Measurements from ENCODE around the gene STK39. TPM values are rescaled to one million over a fixed set of nuclear protein-coding genes. Genes with fewer than 3 reads are reported as not detected.

The STK39 gene
- total RNA-seq, 2 donors from 2014 or later: 37.1 to 41.0 TPM

DNA sequence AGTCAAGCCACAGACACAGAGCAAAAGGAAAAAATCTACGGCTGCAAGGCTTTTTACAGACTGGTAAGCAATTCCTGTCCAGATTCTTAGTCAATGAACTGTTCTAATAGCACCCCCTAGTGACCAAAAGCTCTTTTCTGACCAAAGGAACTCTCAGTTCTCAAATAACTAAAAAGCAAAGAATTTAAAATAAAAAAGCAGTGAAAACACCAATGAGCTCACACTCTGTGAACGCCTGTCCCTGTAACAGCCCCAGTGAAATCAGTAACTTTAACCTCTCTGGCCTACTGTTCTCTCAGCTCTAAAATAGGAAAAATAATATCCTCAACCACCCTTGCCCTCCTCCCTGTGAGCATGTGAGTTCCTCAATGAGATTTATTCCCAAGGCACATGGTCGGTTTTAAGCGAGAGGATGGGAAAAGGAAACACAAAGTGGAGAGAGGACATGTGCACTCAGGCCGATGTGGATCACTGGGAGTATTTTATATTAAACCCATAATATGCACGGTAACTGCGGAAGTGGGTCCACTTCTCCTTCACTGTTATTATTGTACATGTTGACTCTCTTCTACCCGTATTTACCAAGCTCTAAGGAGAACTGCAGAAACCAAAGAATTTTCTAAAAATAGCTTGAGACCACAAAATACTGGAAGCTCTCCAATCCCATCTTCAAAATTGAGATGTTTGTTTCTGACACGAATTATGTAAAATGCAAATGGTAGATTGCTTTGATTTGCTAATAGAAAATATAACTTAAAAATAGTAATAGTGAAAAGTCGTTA, 128.5 kb downstream of the STK39 start:
- ATAC-seq (replicated peaks in 1 of 2): peak in 1 of 2 donors; percentile 49
- DNase-seq: peak in 1 of 2 donors; percentile 23
- peaks cover 8 to 9% of the 10 kb centered on the region in 2 donors for H3K36me3 Mint-ChIP-seq (ENCODE audit: insufficient read depth in 2 of 2)
- H3K4me3 Mint-ChIP-seq: no peak overlapping the region
- H3K27ac Mint-ChIP-seq: no peak overlapping the region
- no peaks in the 10 kb centered on the region for H3K27me3 Mint-ChIP-seq (ENCODE audit: low read depth)
- H3K4me1 Mint-ChIP-seq (ENCODE audit: low read depth): no peaks in the 10 kb centered on the region
- no peaks in the 10 kb centered on the region for H3K9me3 Mint-ChIP-seq

DNA sequence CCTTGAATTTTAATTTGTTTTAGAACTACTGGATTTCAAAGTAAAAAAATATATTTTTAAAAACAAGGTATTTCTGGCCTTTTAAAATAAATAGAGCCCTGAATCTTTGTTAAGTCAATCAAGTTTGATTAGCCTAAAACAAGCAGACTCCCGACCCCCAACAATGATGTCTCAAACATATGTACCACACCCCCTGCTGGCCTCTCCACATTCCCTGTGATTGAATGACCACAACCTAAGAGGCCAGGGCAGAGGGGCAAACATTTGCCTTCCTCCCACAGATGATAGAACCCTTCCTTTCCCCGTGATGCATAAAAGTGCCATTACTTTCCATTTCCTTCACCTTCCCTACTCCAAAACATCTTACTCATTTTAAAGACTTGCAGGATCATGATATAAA, 130.9 kb downstream of the STK39 start:
- H3K4me3 Mint-ChIP-seq: no peak overlapping the region
- no peaks in the 10 kb centered on the region for H3K9me3 Mint-ChIP-seq
- ATAC-seq (replicated peaks in 1 of 2): no peak
- no peak overlapping the region for H3K27ac Mint-ChIP-seq
- H3K36me3 Mint-ChIP-seq (ENCODE audit: insufficient read depth in 2 of 2): peaks cover 2 to 10% of the 10 kb centered on the region in 2 donors
- H3K27me3 Mint-ChIP-seq (ENCODE audit: low read depth): no peaks in the 10 kb centered on the region
- peaks cover 6% of the 10 kb centered on the region for H3K4me1 Mint-ChIP-seq (ENCODE audit: low read depth)
- DNase-seq: no peak

GRCh38 chr2:168114619-168115018, 132.8 kb downstream of the STK39 start:
- DNase-seq (no peak), ATAC-seq (replicated peaks in 1 of 2) (no peak)
- no peaks in the 10 kb centered on the region for H3K9me3 Mint-ChIP-seq
- H3K27ac Mint-ChIP-seq: no peak overlapping the region
- H3K4me1 Mint-ChIP-seq (ENCODE audit: low read depth): peaks cover 6% of the 10 kb centered on the region
- H3K27me3 Mint-ChIP-seq (ENCODE audit: low read depth): no peaks in the 10 kb centered on the region
- H3K36me3 Mint-ChIP-seq (ENCODE audit: insufficient read depth in 2 of 2): peaks cover 2 to 11% of the 10 kb centered on the region in 2 donors
- H3K4me3 Mint-ChIP-seq: no peak overlapping the region

DNA sequence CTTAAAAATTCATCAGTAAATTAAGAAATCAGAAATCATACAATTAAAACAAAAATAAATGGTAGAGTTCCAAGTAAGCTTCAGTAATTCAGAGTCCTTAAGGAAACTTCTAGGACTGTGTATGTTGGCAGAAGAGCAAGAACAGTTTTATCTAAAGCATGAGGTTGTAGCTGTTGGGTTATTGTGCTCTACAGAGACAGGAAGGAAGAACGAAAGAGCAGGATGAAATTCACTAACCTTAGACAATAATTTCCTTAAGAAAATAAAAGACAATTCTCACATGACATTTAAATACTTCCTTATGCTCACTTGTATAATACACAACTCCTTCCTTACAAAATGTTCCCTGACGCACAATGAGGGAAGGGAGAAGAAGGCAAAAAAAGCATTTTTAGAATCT, 133.4 kb downstream of the STK39 start:
- ATAC-seq (replicated peaks in 1 of 2): no peak
- no peak for DNase-seq
- H3K27me3 Mint-ChIP-seq (ENCODE audit: low read depth): no peaks in the 10 kb centered on the region

GRCh38 chr2:168107322-168107721, 140.1 kb downstream of the STK39 start:
- ATAC-seq (replicated peaks in 1 of 2) (no peak), DNase-seq (no peak)
- Mint-ChIP-seq H3K9me3 (no peaks in the 10 kb centered on the region), H3K4me3 (no peak overlapping the region), H3K4me1 (ENCODE audit: low read depth) (peaks cover 2% of the 10 kb centered on the region), H3K27me3 (ENCODE audit: low read depth) (no peaks in the 10 kb centered on the region), H3K27ac (no peak overlapping the region), H3K36me3 (ENCODE audit: insufficient read depth in 2 of 2) (peaks cover 1 to 13% of the 10 kb centered on the region in 2 donors)

More for the DNA sequence above, 133.4 kb downstream of the STK39 start:
- peaks cover 6% of the 10 kb centered on the region for H3K4me1 Mint-ChIP-seq (ENCODE audit: low read depth)
- no peak overlapping the region for H3K27ac Mint-ChIP-seq
- peaks cover 2 to 11% of the 10 kb centered on the region in 2 donors for H3K36me3 Mint-ChIP-seq (ENCODE audit: insufficient read depth in 2 of 2)
- H3K4me3 Mint-ChIP-seq: no peak overlapping the region
- no peaks in the 10 kb centered on the region for H3K9me3 Mint-ChIP-seq

DNA sequence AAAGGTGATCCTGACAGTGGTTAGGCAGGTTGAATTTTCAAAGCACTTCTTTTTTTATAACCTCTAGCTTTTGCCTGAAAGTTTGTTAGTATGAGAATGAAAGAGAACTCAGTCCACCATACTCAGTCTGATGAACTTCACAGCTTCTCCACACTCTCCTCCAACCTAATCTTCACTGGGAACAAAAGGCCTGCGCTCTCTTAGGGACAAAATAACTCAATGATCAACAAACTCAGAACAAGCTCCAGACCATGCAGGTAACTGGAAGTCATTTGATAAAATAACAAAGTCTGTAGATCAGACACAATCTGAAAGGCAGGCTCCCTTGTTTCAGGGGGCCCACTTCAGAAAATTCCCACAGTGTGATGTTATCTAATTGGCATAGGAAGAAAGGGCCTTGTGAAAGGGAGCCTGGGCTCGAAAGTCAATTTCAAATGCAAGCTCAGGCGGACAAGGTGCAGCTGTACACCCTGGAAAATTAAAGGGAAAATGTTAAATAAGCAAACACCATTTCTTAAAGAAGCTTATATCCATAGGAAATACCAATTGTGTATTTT, 142.2 kb downstream of the STK39 start:
- ATAC-seq (replicated peaks in 1 of 2): no peak
- no peak overlapping the region for H3K4me3 Mint-ChIP-seq
- no peak for DNase-seq
- no peak overlapping the region for H3K27ac Mint-ChIP-seq
- no peaks in the 10 kb centered on the region for H3K9me3 Mint-ChIP-seq
- no peaks in the 10 kb centered on the region for H3K4me1 Mint-ChIP-seq (ENCODE audit: low read depth)
- H3K36me3 Mint-ChIP-seq (ENCODE audit: insufficient read depth in 2 of 2): peaks cover 1 to 8% of the 10 kb centered on the region in 2 donors
- H3K27me3 Mint-ChIP-seq (ENCODE audit: low read depth): no peaks in the 10 kb centered on the region

DNA sequence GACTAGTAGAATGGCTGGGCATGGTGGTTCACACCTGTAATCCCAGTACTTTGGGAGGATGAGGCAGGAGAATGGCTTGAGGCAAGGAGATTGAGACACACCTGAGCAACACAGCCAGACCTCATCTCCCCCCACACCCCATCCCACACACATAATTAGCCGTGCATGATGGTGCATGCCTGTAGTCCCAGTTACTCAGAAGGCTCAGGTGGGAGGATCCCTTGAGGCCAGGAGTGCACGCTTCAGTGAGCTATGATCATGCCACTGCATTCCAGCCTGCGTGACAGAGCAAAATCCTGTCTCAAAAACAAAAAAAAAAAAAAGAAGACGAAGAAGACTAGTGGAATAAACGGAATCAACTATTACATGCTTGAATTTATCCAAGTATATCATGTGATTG, 150.0 kb downstream of the STK39 start:
- peaks cover 4% of the 10 kb centered on the region for H3K4me1 Mint-ChIP-seq (ENCODE audit: low read depth)
- H3K27ac Mint-ChIP-seq: no peak overlapping the region
- H3K4me3 Mint-ChIP-seq: no peak overlapping the region
- ATAC-seq (replicated peaks in 1 of 2) (no peak), DNase-seq (no peak)
- H3K9me3 Mint-ChIP-seq: no peaks in the 10 kb centered on the region
- H3K27me3 Mint-ChIP-seq (ENCODE audit: low read depth): no peaks in the 10 kb centered on the region
- peaks cover 0 to 4% of the 10 kb centered on the region in 2 donors for H3K36me3 Mint-ChIP-seq (ENCODE audit: insufficient read depth in 2 of 2)

DNA sequence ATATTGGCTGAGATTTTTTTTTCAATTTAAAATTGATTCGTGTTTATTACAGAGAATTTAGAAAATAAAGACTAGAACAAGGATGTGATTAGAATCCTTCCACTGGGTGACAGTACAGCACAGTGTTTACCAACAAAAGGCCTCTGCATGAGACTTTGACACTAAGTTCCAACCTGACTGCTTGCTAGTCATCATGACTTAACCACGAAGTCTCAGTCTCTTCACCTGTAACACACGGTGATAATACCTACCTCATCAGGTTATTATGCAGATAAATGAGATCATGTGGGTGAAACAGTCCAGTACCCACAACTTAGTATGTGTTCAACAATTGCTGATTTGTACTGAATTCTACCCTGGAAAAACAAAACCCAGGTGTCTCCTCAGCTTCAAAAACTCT, 151.2 kb downstream of the STK39 start:
- no peak for ATAC-seq (replicated peaks in 1 of 2)
- no peak overlapping the region for H3K4me3 Mint-ChIP-seq
- no peaks in the 10 kb centered on the region for H3K9me3 Mint-ChIP-seq
- no peaks in the 10 kb centered on the region for H3K27me3 Mint-ChIP-seq (ENCODE audit: low read depth)
- no peak for DNase-seq
- peaks cover 0 to 4% of the 10 kb centered on the region in 2 donors for H3K36me3 Mint-ChIP-seq (ENCODE audit: insufficient read depth in 2 of 2)
- H3K27ac Mint-ChIP-seq: no peak overlapping the region
- H3K4me1 Mint-ChIP-seq (ENCODE audit: low read depth): peaks cover 4% of the 10 kb centered on the region

GRCh38 chr2:168091986-168092385, 155.4 kb downstream of the STK39 start:
- Mint-ChIP-seq H3K4me3 (no peak overlapping the region), H3K9me3 (no peaks in the 10 kb centered on the region), H3K27me3 (ENCODE audit: low read depth) (no peaks in the 10 kb centered on the region), H3K36me3 (ENCODE audit: insufficient read depth in 2 of 2) (peaks cover 0 to 1% of the 10 kb centered on the region in 2 donors), H3K27ac (no peak overlapping the region), H3K4me1 (ENCODE audit: low read depth) (peaks cover 19% of the 10 kb centered on the region)
- ATAC-seq (replicated peaks in 1 of 2) (no peak), DNase-seq (no peak)

DNA sequence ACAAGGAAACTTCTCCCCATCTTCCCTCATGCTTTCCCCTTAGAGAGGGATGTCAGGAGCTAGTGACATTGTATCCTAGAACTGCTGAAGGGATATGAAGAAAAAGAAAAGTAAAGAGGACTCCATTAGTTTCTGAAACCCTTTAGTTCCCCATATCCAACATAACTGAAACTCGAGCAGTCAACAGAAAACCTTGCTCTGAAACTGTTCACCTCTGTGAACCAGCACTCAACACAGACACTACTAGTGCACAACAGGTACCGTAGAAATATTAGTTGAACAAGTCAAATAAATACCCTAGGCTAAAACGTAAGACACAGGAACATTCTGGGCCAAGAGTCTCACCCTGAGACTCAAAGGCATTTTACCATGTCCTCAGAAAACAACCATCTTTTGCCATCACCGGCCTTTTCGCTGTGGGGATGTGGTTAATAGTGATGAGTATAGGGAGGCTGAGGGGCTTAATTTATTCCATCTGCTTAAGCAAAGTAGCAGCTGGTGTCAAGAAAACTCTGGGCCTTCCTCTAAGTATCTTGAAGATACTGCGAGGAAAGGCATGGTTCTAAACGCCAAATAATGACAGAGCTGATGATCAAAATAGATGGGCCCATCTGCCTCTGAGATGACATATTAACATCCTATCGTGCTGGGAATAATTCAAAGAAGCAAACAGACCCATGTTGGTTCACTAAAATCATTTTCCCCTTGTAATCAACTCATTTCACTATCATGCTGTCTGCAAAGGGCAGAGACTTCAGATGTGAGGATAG, 156.8 kb downstream of the STK39 start:
- Mint-ChIP-seq H3K27me3 (ENCODE audit: low read depth) (no peaks in the 10 kb centered on the region), H3K4me3 (no peak overlapping the region), H3K4me1 (ENCODE audit: low read depth) (peaks cover 19% of the 10 kb centered on the region), H3K27ac (no peak overlapping the region), H3K36me3 (ENCODE audit: insufficient read depth in 2 of 2) (no peaks in the 10 kb centered on the region), H3K9me3 (no peaks in the 10 kb centered on the region)
- ATAC-seq (replicated peaks in 1 of 2) (no peak), DNase-seq (no peak)

DNA sequence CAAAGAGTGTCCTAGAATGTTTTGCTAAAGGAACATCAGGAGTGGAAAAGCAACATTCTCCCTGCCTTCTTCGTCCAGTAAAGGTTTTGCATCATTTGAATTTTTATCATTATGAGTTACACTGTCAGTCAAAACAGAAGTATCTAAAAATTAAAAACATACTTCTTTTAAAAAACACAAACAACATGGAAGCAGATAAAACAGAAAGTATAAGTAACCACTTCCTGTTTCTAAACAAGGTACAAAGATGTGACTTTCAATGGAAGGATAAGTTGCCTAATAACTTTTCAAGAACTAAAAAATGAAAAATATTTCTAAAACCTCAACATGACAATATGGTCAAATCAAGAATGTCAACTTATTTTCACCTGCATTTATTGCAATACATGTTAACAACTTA, 158.2 kb downstream of the STK39 start:
- Mint-ChIP-seq H3K9me3 (no peaks in the 10 kb centered on the region), H3K4me1 (ENCODE audit: low read depth) (peaks cover 19% of the 10 kb centered on the region), H3K27ac (peak overlapping the region; percentile 41), H3K27me3 (ENCODE audit: low read depth) (no peaks in the 10 kb centered on the region), H3K4me3 (no peak overlapping the region), H3K36me3 (ENCODE audit: insufficient read depth in 2 of 2) (no peaks in the 10 kb centered on the region)
- DNase-seq: no peak
- ATAC-seq (replicated peaks in 1 of 2): no peak

GRCh38 chr2:168087401-168087800, 160.0 kb downstream of the STK39 start:
- ATAC-seq (replicated peaks in 1 of 2): no peak
- Mint-ChIP-seq H3K36me3 (ENCODE audit: insufficient read depth in 2 of 2) (peaks cover 4 to 10% of the 10 kb centered on the region in 2 donors), H3K4me3 (no peak overlapping the region), H3K27ac (no peak overlapping the region), H3K4me1 (ENCODE audit: low read depth) (peaks cover 20% of the 10 kb centered on the region), H3K27me3 (ENCODE audit: low read depth) (no peaks in the 10 kb centered on the region), H3K9me3 (peaks cover 4% of the 10 kb centered on the region in 2 donors)
- DNase-seq: no peak

GRCh38 chr2:168086851-168087250, 160.5 kb downstream of the STK39 start:
- H3K9me3 Mint-ChIP-seq: peaks cover 6 to 7% of the 10 kb centered on the region in 2 donors
- H3K27ac Mint-ChIP-seq: no peak overlapping the region

More at GRCh38 chr2:168086851-168087250, 160.5 kb downstream of the STK39 start:
- DNase-seq: no peak
- Mint-ChIP-seq H3K4me1 (ENCODE audit: low read depth) (peaks cover 26% of the 10 kb centered on the region), H3K27me3 (ENCODE audit: low read depth) (no peaks in the 10 kb centered on the region), H3K36me3 (ENCODE audit: insufficient read depth in 2 of 2) (peaks cover 8 to 14% of the 10 kb centered on the region in 2 donors), H3K4me3 (no peak overlapping the region)
- ATAC-seq (replicated peaks in 1 of 2): no peak
